Sigmoid colon (tissue), 7 donors: Measurements from ENCODE around the gene FHOD3. TPM values are rescaled to one million over a fixed set of nuclear protein-coding genes. Genes with fewer than 3 reads are reported as not detected.
A peak's percentile ranks its signal among the peaks of the same experiment; 100 is the strongest.
"Not testable (repeated sequence)": the region's sequence is repeated elsewhere in the genome, so short reads cannot be mapped to it uniquely, and the experiment has no call there.

Source experiments
- DNase-seq: peaks from one replicate; pipeline ENCODE4 v3.0.0-alpha.2; 2019
- H3K27ac ChIP-seq, 4 donors: fragments of 200-600 bp; sonication (generic); one replicate each; pipeline ENCODE4 v1.5.1; 2016 to 2019; ENCODE audit warnings: mild to moderate bottlenecking in 1 of 4
- H3K27me3 ChIP-seq, 3 donors: fragments of 200-600 bp; sonication (generic); one replicate each; pipeline ENCODE4 v1.5.1; 2019; ENCODE audit warnings: mild to moderate bottlenecking in 1 of 3
- H3K36me3 ChIP-seq, 4 donors: fragments of 200-600 bp; sonication (generic); one replicate each; pipeline ENCODE4 v1.5.1; 2016 to 2019
- H3K4me1 ChIP-seq, 4 donors: fragments of 200-600 bp; sonication (generic); one replicate each; pipeline ENCODE4 v1.5.1; 2017 to 2019
- H3K4me3 ChIP-seq, 4 donors: fragments of 200-600 bp; sonication (generic); one replicate each; pipeline ENCODE4 v1.5.1; 2017 to 2019; ENCODE audit warnings: mild to moderate bottlenecking in 2 of 4, moderate library complexity in 1 of 4
- H3K9me3 ChIP-seq, 4 donors: fragments of 200-600 bp in 3 of 4; sonication (generic) in 3 of 4; one replicate each; pipeline versions ENCODE4 v1.5.1 to v1.6.1; 2013 to 2019
- CTCF ChIP-seq, 4 experiments: fragments of 450-650 bp in 3 of 4; fragments of 200-600 bp in 1 of 4; IDR thresholded peaks; one replicate each; pipeline ENCODE4 v1.5.1; 2016 to 2019; ENCODE audit warnings: antibody characterized with exemption in 4 of 4, mild to moderate bottlenecking in 3 of 4, moderate library complexity in 2 of 4
- EP300 ChIP-seq, 4 donors: sonication (generic); formaldehyde crosslinking; IDR thresholded peaks; one replicate each; pipeline ENCODE4 v1.6.1; 2017; ENCODE audit warnings: antibody characterized with exemption in 4 of 4
- POLR2A ChIP-seq, 2 donors: fragments of 450-650 bp; IDR thresholded peaks; one replicate each; pipeline ENCODE4 v1.6.1; 2016; ENCODE audit warnings: antibody characterized with exemption in 2 of 2, mild to moderate bottlenecking in 2 of 2, moderate library complexity in 2 of 2
- POLR2AphosphoS5 ChIP-seq, 4 donors: sonication (generic); formaldehyde crosslinking; IDR thresholded peaks; one replicate each; pipeline ENCODE4 v1.6.1; 2017; ENCODE audit warnings: antibody characterized with exemption in 4 of 4
- WGBS, 2 donors: extraction: QIAGEN DNeasy Blood & Tissue Kit; methylation state at CpG; one replicate each; pipeline ENCODE4 v1.1.7; 2013; 5-methylcytosine and 5-hydroxymethylcytosine counted together
- intact Hi-C: fragments of 100-400 bp; cut with DNase I; formaldehyde crosslinking; loops from one replicate; pipeline ENCODE4 v1.15.1; 2023
- polyA plus RNA-seq, 3 donors: library from polyadenylated mRNA; stranded (reverse); fragments of 200-250 nt; gene quantifications; one replicate each; pipeline ENCODE4 v1.2.3, GENCODE V29; 2013
- total RNA-seq, 4 donors: library from RNA; depleted of rRNA; stranded (reverse); fragments of >200 nt; gene quantifications; one replicate each; pipeline ENCODE4 v1.1.0, GENCODE V29; 2016
- donor health status: healthy with polysubstance abuse.
- donor health status: Bipolar disorder and iron deficiency.
- donor health status: healthy.

Gene FHOD3
- total and polyA plus RNA-seq, 7 donors, result 1.2 to 24.9 (median 9.5) TPM

- 92% methylated on average over 12 of the region's 12 CpGs for WGBS, 2 donors
Measured at GRCh38 chr18:36717422-36718110, 420.1 kb downstream of the FHOD3 start.

GRCh38 chr18:36718705-36719328 is 421.3 kb downstream of the FHOD3 start:
- Histone ChIP-seq H3K9me3 (no peaks in the 10 kb centered on the region), H3K36me3 (no peaks in the 10 kb centered on the region), H3K27ac (no peak overlapping the region), H3K27me3 (no peaks in the 10 kb centered on the region), H3K4me3 (no peak overlapping the region), H3K4me1 (peaks cover 0 to 9% (median under 1%) of the 10 kb centered on the region in 4 donors)
- TF ChIP-seq CTCF (IDR thresholded peaks at IDR 0.05) (no peak), POLR2A (IDR thresholded peaks at IDR 0.05) (no peak), POLR2AphosphoS5 (IDR thresholded peaks at IDR 0.05) (no peak), EP300 (IDR thresholded peaks at IDR 0.05) (no peak)
- 72 to 86% methylated on average over 3 of the region's 3 CpGs for WGBS, 2 donors
- no peak for DNase-seq
- intact Hi-C loops, result no loop called here

More at GRCh38 chr18:36717422-36718110, 420.1 kb downstream of the FHOD3 start:
- TF ChIP-seq POLR2AphosphoS5 (IDR thresholded peaks at IDR 0.05) (no peak), POLR2A (IDR thresholded peaks at IDR 0.05) (no peak), CTCF (IDR thresholded peaks at IDR 0.05) (no peak), EP300 (IDR thresholded peaks at IDR 0.05) (no peak)
- no peak for DNase-seq
- intact Hi-C loops, result no loop called here
- no peaks in the 10 kb centered on the region for H3K9me3 ChIP-seq
- peaks cover 0 to 3% (median 0%) of the 10 kb centered on the region in 4 donors for H3K4me1 ChIP-seq
- no peak overlapping the region for H3K4me3 ChIP-seq
- no peaks in the 10 kb centered on the region for H3K36me3 ChIP-seq
- no peaks in the 10 kb centered on the region for H3K27me3 ChIP-seq
- no peak overlapping the region for H3K27ac ChIP-seq

GRCh38 chr18:36719630-36720029 is 422.1 kb downstream of the FHOD3 start:
- H3K9me3 ChIP-seq, result no peaks in the 10 kb centered on the region
- intact Hi-C loops, result no loop called here
- no peaks in the 10 kb centered on the region for H3K27me3 ChIP-seq
- H3K27ac ChIP-seq, result no peak overlapping the region
- H3K4me1 ChIP-seq, result peaks cover 0 to 16% (median 7%) of the 10 kb centered on the region in 4 donors
- no peaks in the 10 kb centered on the region for H3K36me3 ChIP-seq
- H3K4me3 ChIP-seq, result no peak overlapping the region
- 90% methylated on average over 2 of the region's 2 CpGs for WGBS, 2 donors
- no peak for DNase-seq
- TF ChIP-seq CTCF (IDR thresholded peaks at IDR 0.05), result no peak
- no peak for TF ChIP-seq POLR2A (IDR thresholded peaks at IDR 0.05)
- TF ChIP-seq EP300 (IDR thresholded peaks at IDR 0.05), result no peak
- no peak for TF ChIP-seq POLR2AphosphoS5 (IDR thresholded peaks at IDR 0.05)

- H3K27me3 ChIP-seq, H3K36me3 ChIP-seq, H3K9me3 ChIP-seq, intact Hi-C loops, H3K4me3 ChIP-seq, H3K27ac ChIP-seq, DNase-seq: not testable (repeated sequence)
- H3K4me1 ChIP-seq, result peaks cover 0 to 21% (median 12%) of the 10 kb centered on the region in 4 donors
- WGBS, 2 donors, result 91 to 93% methylated on average over 1 of the region's 1 CpG
Measured at GRCh38 chr18:36721351-36721750, 423.8 kb downstream of the FHOD3 start.

- 87 to 90% methylated on average over 7 of the region's 7 CpGs for WGBS, 2 donors
- H3K27me3 ChIP-seq, result no peaks in the 10 kb centered on the region
- peak overlapping the region; percentile 1 to 42 (median 33) for H3K4me3 ChIP-seq
- TF ChIP-seq CTCF (IDR thresholded peaks at IDR 0.05) (no peak), POLR2AphosphoS5 (IDR thresholded peaks at IDR 0.05) (no peak), EP300 (IDR thresholded peaks at IDR 0.05) (no peak), POLR2A (IDR thresholded peaks at IDR 0.05) (no peak)
- peak overlapping the region; percentile 39 to 58 (median 54) for H3K27ac ChIP-seq
- DNase-seq, result no peak
- no peaks in the 10 kb centered on the region for H3K36me3 ChIP-seq
- H3K4me1 ChIP-seq, result peaks cover 0 to 25% (median 12%) of the 10 kb centered on the region in 4 donors
- intact Hi-C loops, result no loop called here
- H3K9me3 ChIP-seq, result no peaks in the 10 kb centered on the region
Measured at GRCh38 chr18:36724169-36724568, 426.7 kb downstream of the FHOD3 start.
